HepG2 (cell line): ENCODE results near the gene DNAI4.

ENCODE experiments used
- CTCF ChIP-seq: sonication (generic); formaldehyde crosslinking; IDR thresholded peaks from 2 replicates; pipeline ENCODE4 v1.5.0; 2020; ENCODE audit warnings: mild to moderate bottlenecking, missing genetic modification reagents, moderate library complexity
- NCOA2 ChIP-seq: sonication (generic); formaldehyde crosslinking; IDR thresholded peaks from 2 replicates; pipeline ENCODE4 v1.8.0; 2022; ENCODE audit warnings: inconsistent platforms
- PAX8 ChIP-seq: sonication (generic); formaldehyde crosslinking; IDR thresholded peaks from 2 replicates; pipeline ENCODE4 v1.8.0; 2022; ENCODE audit warnings: mild to moderate bottlenecking, missing genetic modification reagents, borderline replicate concordance
- POLR2A ChIP-seq, 2 experiments: IDR thresholded peaks; 2 replicates each; pipeline ENCODE4 v1.6.1; 2011; ENCODE audit warnings: low read depth in 2 of 2, low read length in 2 of 2, mild to moderate bottlenecking in 1 of 2, moderate library complexity in 1 of 2; ENCODE audit not compliant: insufficient read depth in 1 of 2
- SNRNP70 ChIP-seq: fragments of 200-400 bp; formaldehyde crosslinking; IDR thresholded peaks from 2 replicates; pipeline ENCODE4 v1.6.1; 2017; ENCODE audit warnings: mild to moderate bottlenecking, low read depth, low read length, moderate library complexity
- SP4 ChIP-seq: sonication (generic); formaldehyde crosslinking; IDR thresholded peaks from 2 replicates; pipeline ENCODE4 v1.8.1; 2023; ENCODE audit warnings: mild to moderate bottlenecking, missing genetic modification reagents
- THRA ChIP-seq: sonication (generic); formaldehyde crosslinking; IDR thresholded peaks from 2 replicates; pipeline ENCODE4 v1.4.0; 2020; ENCODE audit warnings: missing genetic modification reagents, borderline replicate concordance
- ZKSCAN1 ChIP-seq: fragments of 150-350 bp; IDR thresholded peaks from 2 replicates; pipeline ENCODE4 v1.6.1; 2014; ENCODE audit warnings: low read length

GRCh38 chr1:66889030-66889429 is 35.6 kb downstream of the DNAI4 start:
- TF ChIP-seq CTCF (CRISPR knock-in tag) (no peak), NCOA2 (CRISPR knock-in tag) (no peak), THRA (CRISPR knock-in tag) (no peak), SNRNP70 (no peak), SP4 (CRISPR knock-in tag) (no peak), POLR2A (IDR thresholded peaks at IDR 0.05; ENCODE audit: insufficient read depth in 1 of 2, low read depth in 2 of 2, low read length in 2 of 2) (no peak), ZKSCAN1 (no peak), PAX8 (CRISPR knock-in tag) (no peak)
